Globus pallidus (tissue), 1 donor: Measurements from ENCODE around the gene ERO1A.
A peak's percentile ranks its signal among the peaks of the same experiment; 100 is the strongest.
"Not testable (repeated sequence)": the region's sequence is repeated elsewhere in the genome, so short reads cannot be mapped to it uniquely, and the experiment has no call there.

Source experiments
- DNase-seq: peaks from one replicate; pipeline ENCODE4 v3.0.0-alpha.2; 2015; ENCODE audit warnings: low spot score

Gene ERO1A

GRCh38 chr14:52695481-52696091 lies at the start of gene ERO1A:
Gene ERO1A (minus strand): TSS chr14:52695558. CDS start chr14:52695481, 77 bp downstream.
- DNase-seq = peak; percentile 62

- DNase-seq = no peak
These were observed 46.5 kb upstream of the ERO1A start for GRCh38 chr14:52741865-52742264.

GRCh38 chr14:52740751-52741150 lies 45.4 kb upstream of the ERO1A start:
- no peak for DNase-seq

- DNase-seq = no peak
These were observed 43.1 kb upstream of the ERO1A start for GRCh38 chr14:52738409-52738808.

- no peak for DNase-seq
These were observed 40.6 kb upstream of the ERO1A start for GRCh38 chr14:52735921-52736489.

GRCh38 chr14:52733824-52734223 lies 38.5 kb upstream of the ERO1A start:
- no peak for DNase-seq

GRCh38 chr14:52730709-52731111 lies 35.4 kb upstream of the ERO1A start:
- DNase-seq = peak; percentile 18

- peak; percentile 96 for DNase-seq
These were observed 34.8 kb upstream of the ERO1A start, which contains the start of gene STYX for GRCh38 chr14:52729925-52730708. Gene STYX (plus strand): TSS chr14:52730166. CDS start chr14:52730475, 309 bp downstream.

GRCh38 chr14:52729585-52729924 lies 34.2 kb upstream of the ERO1A start:
- no peak for DNase-seq

- DNase-seq = not testable (repeated sequence)
These were observed 33.7 kb upstream of the ERO1A start for GRCh38 chr14:52729035-52729434.

GRCh38 chr14:52727509-52727908 lies 32.2 kb upstream of the ERO1A start:
- DNase-seq = not testable (repeated sequence)

GRCh38 chr14:52724360-52724644 lies 28.9 kb upstream of the ERO1A start:
- no peak for DNase-seq

- no peak for DNase-seq
These were observed 28.4 kb upstream of the ERO1A start for GRCh38 chr14:52723514-52724359.

GRCh38 chr14:52716155-52716554 lies 20.8 kb upstream of the ERO1A start:
- no peak for DNase-seq

GRCh38 chr14:52711666-52712065 lies 16.3 kb upstream of the ERO1A start:
- DNase-seq = no peak

- DNase-seq = peak; percentile 93
These were observed 11.7 kb upstream of the ERO1A start, which contains the start of gene PSMC6 for GRCh38 chr14:52706724-52707706. Gene PSMC6 (plus strand): TSS chr14:52707200. CDS start chr14:52707220, 20 bp downstream.

- peak; percentile 7 for DNase-seq
These were observed 10.9 kb upstream of the ERO1A start for GRCh38 chr14:52706286-52706685.

- no peak for DNase-seq
These were observed 8.3 kb upstream of the ERO1A start for GRCh38 chr14:52703664-52704063.

GRCh38 chr14:52703225-52703624 lies 7.9 kb upstream of the ERO1A start:
- DNase-seq = no peak

GRCh38 chr14:52701223-52701622 lies 5.9 kb upstream of the ERO1A start:
- no peak for DNase-seq

- no peak for DNase-seq
These were observed 5.4 kb upstream of the ERO1A start for GRCh38 chr14:52700701-52701172.
